Measurements from ENCODE around the gene PPP2R5C. TPM values are rescaled to one million over a fixed set of nuclear protein-coding genes. Genes with fewer than 3 reads are reported as not detected.

Gene PPP2R5C
- total and polyA plus RNA-seq, 12 donors: 66.8 to 257 (median 222) TPM

DNA sequence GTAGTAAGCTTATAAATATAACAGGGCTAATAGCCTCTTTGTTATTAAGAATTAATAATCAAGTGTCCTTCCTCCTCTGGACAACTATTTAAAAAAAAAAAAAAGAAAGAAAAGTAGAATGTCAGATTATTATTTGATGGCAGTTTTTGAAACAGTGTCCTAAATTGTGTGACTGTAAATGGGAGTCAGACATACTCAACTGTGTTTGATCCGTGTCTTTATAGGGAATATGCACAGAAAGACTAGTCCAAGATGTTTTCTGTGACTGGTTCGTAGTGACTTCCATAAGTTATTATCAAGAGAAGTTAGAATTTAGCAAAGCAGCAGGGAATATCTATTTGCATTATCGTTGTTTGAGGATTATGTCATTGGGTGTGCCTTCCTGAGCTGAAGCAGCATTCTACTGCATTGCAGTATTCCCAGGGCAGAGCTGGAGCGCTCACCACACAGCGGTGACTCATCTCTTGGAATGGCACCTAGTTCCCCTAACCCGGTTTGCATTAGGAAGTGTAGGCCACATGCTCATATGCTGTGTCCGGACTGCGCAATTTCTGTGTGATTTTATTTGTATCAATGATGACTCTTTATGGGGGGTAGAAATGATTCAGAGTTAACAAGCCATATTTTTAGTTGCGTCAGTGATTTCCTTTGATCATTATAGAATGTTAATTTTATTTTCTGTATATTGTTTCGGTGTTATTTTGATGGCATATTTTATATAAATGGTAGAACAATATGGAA is 210.8 kb downstream of the PPP2R5C start:
- Histone ChIP-seq H3K27ac (peak overlapping the region; percentile 3 to 86 (median 73)), H3K4me3 (peak overlapping the region in 5 of 10 donors; percentile 0 to 10 (median 9)), H3K9me3 (no peaks in the 10 kb centered on the region), H3K4me1 (peaks cover 9 to 80% (median 63%) of the 10 kb centered on the region in 9 donors), H3K27me3 (no peaks in the 10 kb centered on the region), H3K36me3 (peaks cover 0 to 53% (median 12%) of the 10 kb centered on the region in 9 donors)
- 15 to 21% methylated on average over 10 of the region's 10 CpGs for WGBS, 2 donors
- DNase-seq: peak; percentile 55 to 89
- intact Hi-C loops (cut with DNase I): loop anchor here in 2 of 10 donors (5.0 to 10.0 kb wide), 2 partner anchors 115 to 1597 kb away; partner anchors contain the start of genes HSP90AA1 (in 1 of the 2) and WDR25 (in 1 of the 2)
- TF ChIP-seq CTCF (IDR thresholded peaks at IDR 0.05): no peak
- ATAC-seq: peak; percentile 93 to 99 (median 98)

- intact Hi-C loops (cut with DNase I): loop anchor here in 2 of 10 donors (5.0 to 10.0 kb wide), 2 partner anchors 114 to 1599 kb away; partner anchors contain the start of genes HSP90AA1 (in 1 of the 2) and WDR25 (in 1 of the 2)
- H3K4me3 ChIP-seq: no peak overlapping the region
- peak overlapping the region in 9 of 10 donors; percentile 9 to 86 (median 73) for H3K27ac ChIP-seq
- WGBS, 2 donors: 93 to 96% methylated on average over 7 of the region's 7 CpGs
- no peak for ATAC-seq
- peaks cover 9 to 69% (median 54%) of the 10 kb centered on the region in 9 donors for H3K4me1 ChIP-seq
- no peak for DNase-seq
- no peaks in the 10 kb centered on the region for H3K9me3 ChIP-seq
- H3K36me3 ChIP-seq: peaks cover 0 to 63% (median 15%) of the 10 kb centered on the region in 9 donors
- no peaks in the 10 kb centered on the region for H3K27me3 ChIP-seq
- TF ChIP-seq CTCF (IDR thresholded peaks at IDR 0.05): no peak
These were observed 211.8 kb downstream of the PPP2R5C start for GRCh38 chr14:101973356-101973755.

GRCh38 chr14:101975231-101975630 is 213.7 kb downstream of the PPP2R5C start:
- TF ChIP-seq CTCF (IDR thresholded peaks at IDR 0.05): no peak
- H3K4me3 ChIP-seq: no peak overlapping the region
- peaks cover 0 to 65% (median 29%) of the 10 kb centered on the region in 9 donors for H3K36me3 ChIP-seq
- H3K27me3 ChIP-seq: no peaks in the 10 kb centered on the region
- H3K27ac ChIP-seq: peak overlapping the region in 1 of 10 donors; percentile 86
- whole genome bisulfite sequencing, 2 donors: 70 to 71% methylated on average over 7 of the region's 7 CpGs
- no peak for DNase-seq
- no peak for ATAC-seq
- H3K9me3 ChIP-seq: no peaks in the 10 kb centered on the region
- H3K4me1 ChIP-seq: peaks cover 9 to 69% (median 56%) of the 10 kb centered on the region in 9 donors
- intact Hi-C loops (cut with DNase I): loop anchor here in 1 of 10 donors (10.0 kb wide), 1 partner anchor 1600 kb away; the partner anchor contains the start of gene WDR25

Other genes with a start within 250 kb of the PPP2R5C start
- gene DIO3, start 200.2 kb upstream of the PPP2R5C start, total RNA-seq: under 1 TPM in 2 of 10 donors, not detected in 8; 0.21 to 0.33 TPM
- under 1 TPM; 0.15 to 0.28 TPM for gene DIO3, start 200.2 kb upstream of the PPP2R5C start, polyA plus RNA-seq
- gene DYNC1H1, start 202.9 kb downstream of the PPP2R5C start, total RNA-seq: 100 to 1,000 TPM; 413 to 777 (median 634) TPM
- 100 to 1,000 TPM; 173 to 331 TPM for gene DYNC1H1, start 202.9 kb downstream of the PPP2R5C start, polyA plus RNA-seq

All from heart right ventricle (tissue), 16 donors.